ENCODE data around the gene LCTL.

DNA sequence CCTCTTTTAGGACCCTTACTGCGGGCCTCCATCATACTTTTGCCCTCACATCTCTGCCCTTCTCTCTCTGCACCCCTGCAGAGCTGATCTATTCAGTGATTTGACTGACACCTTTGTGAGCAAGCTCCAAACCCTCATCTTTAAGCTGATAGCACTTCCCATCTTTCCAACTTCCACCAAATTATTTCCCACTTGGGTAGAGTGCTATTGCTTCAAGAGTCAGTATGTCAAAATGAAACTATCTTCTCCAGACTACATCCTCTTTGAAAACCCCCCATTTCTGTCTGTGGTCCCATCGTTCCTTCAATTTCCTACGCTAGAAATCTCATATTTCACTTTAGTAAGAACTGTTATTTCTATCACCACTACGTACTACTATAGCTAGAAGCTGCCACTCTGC is 41.0 kb downstream of the LCTL start:
- TF ChIP-seq, protein P1, sequence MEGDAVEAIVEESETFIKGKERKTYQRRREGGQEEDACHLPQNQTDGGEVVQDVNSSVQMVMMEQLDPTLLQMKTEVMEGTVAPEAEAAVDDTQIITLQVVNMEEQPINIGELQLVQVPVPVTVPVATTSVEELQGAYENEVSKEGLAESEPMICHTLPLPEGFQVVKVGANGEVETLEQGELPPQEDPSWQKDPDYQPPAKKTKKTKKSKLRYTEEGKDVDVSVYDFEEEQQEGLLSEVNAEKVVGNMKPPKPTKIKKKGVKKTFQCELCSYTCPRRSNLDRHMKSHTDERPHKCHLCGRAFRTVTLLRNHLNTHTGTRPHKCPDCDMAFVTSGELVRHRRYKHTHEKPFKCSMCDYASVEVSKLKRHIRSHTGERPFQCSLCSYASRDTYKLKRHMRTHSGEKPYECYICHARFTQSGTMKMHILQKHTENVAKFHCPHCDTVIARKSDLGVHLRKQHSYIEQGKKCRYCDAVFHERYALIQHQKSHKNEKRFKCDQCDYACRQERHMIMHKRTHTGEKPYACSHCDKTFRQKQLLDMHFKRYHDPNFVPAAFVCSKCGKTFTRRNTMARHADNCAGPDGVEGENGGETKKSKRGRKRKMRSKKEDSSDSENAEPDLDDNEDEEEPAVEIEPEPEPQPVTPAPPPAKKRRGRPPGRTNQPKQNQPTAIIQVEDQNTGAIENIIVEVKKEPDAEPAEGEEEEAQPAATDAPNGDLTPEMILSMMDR (IDR thresholded peaks at IDR 0.05 in 2 of 3, conservative IDR thresholded peaks at IDR 0.05 in 1 of 3; ENCODE audit: borderline replicate concordance in 1 of 3, insufficient read depth in 1 of 3, low read depth in 2 of 3, low read length in 2 of 3) = no peak
- TF ChIP-seq EZH2 (IDR thresholded peaks at IDR 0.05) (no peak), POLR2A (IDR thresholded peaks at IDR 0.05; ENCODE audit: borderline replicate concordance, extremely low read depth, insufficient read depth, insufficient read length) (no peak), TCF7L2 (IDR thresholded peaks at IDR 0.05; ENCODE audit: borderline replicate concordance, extremely low read depth, insufficient read depth, insufficient read length) (no peak), EZH2phosphoT487 (IDR thresholded peaks at IDR 0.05; ENCODE audit: borderline replicate concordance) (no peak), ELF1 (IDR thresholded peaks at IDR 0.05; ENCODE audit: borderline replicate concordance, low read depth) (no peak), SRF (IDR thresholded peaks at IDR 0.05; ENCODE audit: low read depth) (no peak), ZNF274 (IDR thresholded peaks at IDR 0.05; ENCODE audit: low read depth, low read length) (no peak), CEBPB (IDR thresholded peaks at IDR 0.05; ENCODE audit: low read depth) (no peak), EGR1 (IDR thresholded peaks at IDR 0.05; ENCODE audit: low read depth) (no peak), FOSL1 (IDR thresholded peaks at IDR 0.05; ENCODE audit: low read depth) (no peak)
- TF ChIP-seq, protein P2, sequence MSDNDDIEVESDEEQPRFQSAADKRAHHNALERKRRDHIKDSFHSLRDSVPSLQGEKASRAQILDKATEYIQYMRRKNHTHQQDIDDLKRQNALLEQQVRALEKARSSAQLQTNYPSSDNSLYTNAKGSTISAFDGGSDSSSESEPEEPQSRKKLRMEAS (IDR thresholded peaks at IDR 0.05) = no peak
- TF ChIP-seq, protein P3, sequence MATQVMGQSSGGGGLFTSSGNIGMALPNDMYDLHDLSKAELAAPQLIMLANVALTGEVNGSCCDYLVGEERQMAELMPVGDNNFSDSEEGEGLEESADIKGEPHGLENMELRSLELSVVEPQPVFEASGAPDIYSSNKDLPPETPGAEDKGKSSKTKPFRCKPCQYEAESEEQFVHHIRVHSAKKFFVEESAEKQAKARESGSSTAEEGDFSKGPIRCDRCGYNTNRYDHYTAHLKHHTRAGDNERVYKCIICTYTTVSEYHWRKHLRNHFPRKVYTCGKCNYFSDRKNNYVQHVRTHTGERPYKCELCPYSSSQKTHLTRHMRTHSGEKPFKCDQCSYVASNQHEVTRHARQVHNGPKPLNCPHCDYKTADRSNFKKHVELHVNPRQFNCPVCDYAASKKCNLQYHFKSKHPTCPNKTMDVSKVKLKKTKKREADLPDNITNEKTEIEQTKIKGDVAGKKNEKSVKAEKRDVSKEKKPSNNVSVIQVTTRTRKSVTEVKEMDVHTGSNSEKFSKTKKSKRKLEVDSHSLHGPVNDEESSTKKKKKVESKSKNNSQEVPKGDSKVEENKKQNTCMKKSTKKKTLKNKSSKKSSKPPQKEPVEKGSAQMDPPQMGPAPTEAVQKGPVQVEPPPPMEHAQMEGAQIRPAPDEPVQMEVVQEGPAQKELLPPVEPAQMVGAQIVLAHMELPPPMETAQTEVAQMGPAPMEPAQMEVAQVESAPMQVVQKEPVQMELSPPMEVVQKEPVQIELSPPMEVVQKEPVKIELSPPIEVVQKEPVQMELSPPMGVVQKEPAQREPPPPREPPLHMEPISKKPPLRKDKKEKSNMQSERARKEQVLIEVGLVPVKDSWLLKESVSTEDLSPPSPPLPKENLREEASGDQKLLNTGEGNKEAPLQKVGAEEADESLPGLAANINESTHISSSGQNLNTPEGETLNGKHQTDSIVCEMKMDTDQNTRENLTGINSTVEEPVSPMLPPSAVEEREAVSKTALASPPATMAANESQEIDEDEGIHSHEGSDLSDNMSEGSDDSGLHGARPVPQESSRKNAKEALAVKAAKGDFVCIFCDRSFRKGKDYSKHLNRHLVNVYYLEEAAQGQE (IDR thresholded peaks at IDR 0.05; ENCODE audit: low read depth) = no peak
- TF ChIP-seq, protein P4, sequence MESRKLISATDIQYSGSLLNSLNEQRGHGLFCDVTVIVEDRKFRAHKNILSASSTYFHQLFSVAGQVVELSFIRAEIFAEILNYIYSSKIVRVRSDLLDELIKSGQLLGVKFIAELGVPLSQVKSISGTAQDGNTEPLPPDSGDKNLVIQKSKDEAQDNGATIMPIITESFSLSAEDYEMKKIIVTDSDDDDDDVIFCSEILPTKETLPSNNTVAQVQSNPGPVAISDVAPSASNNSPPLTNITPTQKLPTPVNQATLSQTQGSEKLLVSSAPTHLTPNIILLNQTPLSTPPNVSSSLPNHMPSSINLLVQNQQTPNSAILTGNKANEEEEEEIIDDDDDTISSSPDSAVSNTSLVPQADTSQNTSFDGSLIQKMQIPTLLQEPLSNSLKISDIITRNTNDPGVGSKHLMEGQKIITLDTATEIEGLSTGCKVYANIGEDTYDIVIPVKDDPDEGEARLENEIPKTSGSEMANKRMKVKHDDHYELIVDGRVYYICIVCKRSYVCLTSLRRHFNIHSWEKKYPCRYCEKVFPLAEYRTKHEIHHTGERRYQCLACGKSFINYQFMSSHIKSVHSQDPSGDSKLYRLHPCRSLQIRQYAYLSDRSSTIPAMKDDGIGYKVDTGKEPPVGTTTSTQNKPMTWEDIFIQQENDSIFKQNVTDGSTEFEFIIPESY (IDR thresholded peaks at IDR 0.05; ENCODE audit: extremely low read depth, insufficient replicate concordance, low read length) = no peak
